Stimulated activated CD4-positive, alpha-beta T cell treated with anti-CD3 and anti-CD28 coated beads, Interleukin-4, amount 100 ng/mL, for 48 hours (primary cell): ENCODE data around the gene ATP8A2.

Experiments
- DNase-seq, 2 donors: peaks; one replicate each; pipeline ENCODE4 v3.0.0-alpha.2; 2020; ENCODE audit warnings: low read depth in 2 of 2

Gene ATP8A2

GRCh38 chr13:25882466-25883357, 510.9 kb downstream of the ATP8A2 start:
- no peak for DNase-seq

GRCh38 chr13:25885418-25885817, 513.6 kb downstream of the ATP8A2 start:
- DNase-seq: no peak

- DNase-seq: no peak
Measured at GRCh38 chr13:25886438-25887214, 514.9 kb downstream of the ATP8A2 start.

GRCh38 chr13:25887962-25888655, 516.3 kb downstream of the ATP8A2 start:
- DNase-seq: no peak

- DNase-seq: no peak
Measured at GRCh38 chr13:25890671-25891212, 519.0 kb downstream of the ATP8A2 start.

GRCh38 chr13:25898991-25899390, 527.2 kb downstream of the ATP8A2 start:
- no peak for DNase-seq

GRCh38 chr13:25899464-25899863, 527.7 kb downstream of the ATP8A2 start:
- DNase-seq: no peak

GRCh38 chr13:25899952-25900351, 528.2 kb downstream of the ATP8A2 start:
- no peak for DNase-seq

- no peak for DNase-seq
Measured at GRCh38 chr13:25901460-25902376, 529.9 kb downstream of the ATP8A2 start.

- DNase-seq: no peak
Measured at GRCh38 chr13:25902455-25902854, 530.7 kb downstream of the ATP8A2 start.

- DNase-seq: no peak
Measured at GRCh38 chr13:25902891-25903341, 531.1 kb downstream of the ATP8A2 start.

GRCh38 chr13:25904830-25905229, 533.1 kb downstream of the ATP8A2 start:
- DNase-seq: no peak

GRCh38 chr13:25905611-25906010, 533.8 kb downstream of the ATP8A2 start:
- no peak for DNase-seq

GRCh38 chr13:25906191-25906661, 534.5 kb downstream of the ATP8A2 start:
- no peak for DNase-seq

GRCh38 chr13:25908366-25908765, 536.6 kb downstream of the ATP8A2 start:
- DNase-seq: no peak

GRCh38 chr13:25910243-25910642, 538.5 kb downstream of the ATP8A2 start:
- DNase-seq: no peak

- DNase-seq: no peak
Measured at GRCh38 chr13:25910991-25911419, 539.2 kb downstream of the ATP8A2 start.

GRCh38 chr13:25912961-25913360, 541.2 kb downstream of the ATP8A2 start:
- no peak for DNase-seq

- no peak for DNase-seq
Measured at GRCh38 chr13:25915840-25916518, 544.2 kb downstream of the ATP8A2 start.

- no peak for DNase-seq
Measured at GRCh38 chr13:25920277-25920676, 548.5 kb downstream of the ATP8A2 start.
